Measurements from ENCODE around the gene WRNIP1. TPM values are rescaled to one million over a fixed set of nuclear protein-coding genes. Genes with fewer than 3 reads are reported as not detected.

The WRNIP1 gene
- total RNA-seq, 1 experiment from 2014 or later: 38.1 TPM

DNA sequence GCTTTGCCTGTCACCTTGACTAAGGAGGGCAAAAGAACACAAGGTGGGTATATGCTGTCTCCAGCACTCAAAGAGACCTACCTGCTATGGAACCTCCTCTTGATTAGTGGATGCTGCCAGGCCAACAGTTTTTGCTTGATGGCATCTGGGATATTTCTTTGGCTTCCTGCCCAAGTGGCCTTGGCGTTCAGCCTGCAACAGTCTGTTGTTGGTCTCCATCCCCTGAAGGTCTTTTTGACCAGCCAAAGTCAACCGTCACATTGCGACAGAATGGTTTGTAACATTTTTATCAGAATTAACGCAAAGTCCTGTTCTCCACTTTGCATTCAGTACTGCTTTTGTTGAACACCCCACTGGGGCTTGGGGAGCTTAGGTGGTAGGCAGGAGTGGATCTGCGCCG is 39.3 kb downstream of the WRNIP1 start:
- TF ChIP-seq CTCF (conservative IDR thresholded peaks at IDR 0.05): no peak
- Histone ChIP-seq H2BK120ac (ENCODE audit: low read depth, low read length, poor library complexity, severe bottlenecking) (no peak overlapping the region), H4K20me1 (ENCODE audit: control insufficient read depth, insufficient read depth, insufficient read length) (peaks cover 2% of the 10 kb centered on the region), H3K56ac (ENCODE audit: insufficient read length, low read depth, low read length) (no peak overlapping the region), H2BK20ac (ENCODE audit: low read depth, low read length, poor library complexity, severe bottlenecking) (no peak overlapping the region), H3K4me1 (ENCODE audit: insufficient read depth, low read length) (no peaks in the 10 kb centered on the region), H3K23ac (ENCODE audit: insufficient read length, low read depth, low read length) (no peak overlapping the region), H3K27ac (ENCODE audit: insufficient read length, low read depth, low read length) (no peak overlapping the region), H4K5ac (ENCODE audit: insufficient read length, low read depth, low read length) (no peak overlapping the region), H4K91ac (ENCODE audit: insufficient read length, low read depth, low read length) (no peak overlapping the region), H3K9ac (ENCODE audit: extremely low read depth, insufficient read length, low read length) (no peak overlapping the region), H3K79me1 (ENCODE audit: insufficient read depth, low read depth, low read length, poor library complexity, severe bottlenecking) (no peaks in the 10 kb centered on the region), H3K4ac (ENCODE audit: low read depth, low read length) (no peak overlapping the region), H3K23me2 (ENCODE audit: insufficient read length, low read depth, low read length, poor library complexity, severe bottlenecking) (no peaks in the 10 kb centered on the region), H3K9me3 (ENCODE audit: control insufficient read depth, low read depth, low read length) (no peaks in the 10 kb centered on the region), H3T11ph (ENCODE audit: low read length) (no peak overlapping the region), H2BK5ac (ENCODE audit: insufficient read length, low read length) (no peak overlapping the region), H2AFZ (ENCODE audit: low read length) (no peak overlapping the region), H2BK12ac (ENCODE audit: insufficient read length, low read depth, low read length) (no peak overlapping the region), H3K27me3 (ENCODE audit: insufficient read depth, low read length) (no peaks in the 10 kb centered on the region), H2AK5ac (ENCODE audit: insufficient read length, low read length) (no peak overlapping the region), H3K79me2 (ENCODE audit: insufficient read depth, low read length) (no peaks in the 10 kb centered on the region), H3K18ac (ENCODE audit: insufficient read length, low read depth, low read length) (no peak overlapping the region), H3K14ac (ENCODE audit: insufficient read depth, low read length) (no peak overlapping the region; the same call in 1 of the 2 replicates), H2BK15ac (ENCODE audit: low read depth, low read length) (no peak overlapping the region), H3K4me2 (ENCODE audit: insufficient read depth, insufficient read length, low read length) (no peak overlapping the region), H4K8ac (replicated peaks; ENCODE audit: insufficient read length, low read depth, low read length) (no peak overlapping the region)
- Mint-ChIP-seq H3K36me3 (ENCODE audit: insufficient read depth in 1 of 3, low read depth in 3 of 3) (peaks cover 0 to 2% (median 0%) of the 10 kb centered on the region in 3 experiments; a peak in 1 of 7 replicates), H3K27me3 (ENCODE audit: low read depth) (no peaks in the 10 kb centered on the region), H3K27ac (no peak overlapping the region), H3K9me3 (no peaks in the 10 kb centered on the region), H3K4me3 (no peak overlapping the region), H3K4me1 (peaks cover 3 to 11% of the 10 kb centered on the region in 2 experiments; a peak in 1 of 4 replicates)
- WGBS (ENCODE audit: extremely low coverage, insufficient read length, low lambda C conversion rate): no CpG with 5 or more reads among the region's 6 CpGs
- no peak for DNase-seq
